Thyroid gland (tissue), 4 donors: ENCODE data around the gene LRIG1.

Experiments
- CTCF ChIP-seq, 6 experiments: fragments of 200-600 bp in 3 of 6; fragments of 450-650 bp in 3 of 6; sonication (generic) in 3 of 6; IDR thresholded peaks; one replicate each; pipeline ENCODE4 v1.5.1; 2016 to 2019; ENCODE audit warnings: antibody characterized with exemption in 6 of 6, mild to moderate bottlenecking in 2 of 6, inconsistent platforms in 1 of 6, moderate library complexity in 1 of 6
- POLR2A ChIP-seq, 2 donors: fragments of 450-650 bp; IDR thresholded peaks; one replicate each; pipeline ENCODE4 v1.6.1; 2017; ENCODE audit warnings: antibody characterized with exemption in 2 of 2, mild to moderate bottlenecking in 2 of 2, moderate library complexity in 1 of 2

DNA sequence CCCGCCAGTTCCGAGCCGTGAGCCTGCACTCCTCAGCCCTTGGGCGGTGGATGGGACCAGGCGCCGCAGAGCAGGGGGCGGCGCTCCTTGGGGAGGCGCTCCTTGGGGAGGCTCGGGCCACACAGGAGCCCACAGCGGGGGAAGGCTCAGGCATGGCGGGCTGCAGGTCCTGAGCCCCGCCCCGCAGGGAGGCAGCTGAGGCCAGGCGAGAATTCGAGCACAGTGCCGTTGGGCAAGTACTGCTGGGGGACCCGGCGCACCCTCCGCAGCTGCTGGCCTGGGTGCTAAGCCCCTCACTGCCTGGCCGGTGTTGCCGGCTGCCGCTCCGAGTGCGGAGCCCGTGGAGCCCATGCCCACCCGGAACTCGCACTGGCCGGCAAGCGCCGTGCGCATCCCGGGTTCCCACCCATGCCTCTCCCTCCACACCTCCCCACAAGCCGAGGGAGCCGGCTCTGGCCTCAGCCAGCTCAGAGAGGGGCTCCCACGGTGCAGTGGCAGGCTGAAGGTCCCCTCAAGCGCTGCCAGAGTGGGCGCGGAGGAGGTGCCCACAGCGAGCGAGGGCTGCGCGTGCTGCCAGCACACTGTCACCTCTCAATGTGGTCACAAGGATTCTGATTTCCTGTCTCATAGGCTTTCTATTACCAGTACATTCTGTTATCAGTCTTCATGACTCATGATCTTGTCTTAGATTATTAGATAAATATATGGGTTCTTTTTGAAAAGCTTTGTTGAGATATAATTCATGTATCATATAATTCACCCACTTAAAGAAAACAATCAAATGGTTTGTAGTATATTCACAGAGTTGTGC lies 44.0 kb upstream of the LRIG1 start:
- TF ChIP-seq POLR2A (IDR thresholded peaks at IDR 0.05) (no peak), CTCF (IDR thresholded peaks at IDR 0.05) (no peak)
